GM23248 (cell line): ENCODE measurements around the gene DRG1. TPM values are rescaled to one million over a fixed set of nuclear protein-coding genes. Genes with fewer than 3 reads are reported as not detected.

Source experiments
- DNase-seq: peaks from one replicate; pipeline ENCODE4 v3.0.0-alpha.2; 2015
- H2AFZ ChIP-seq: fragments of 200-600 bp; sonication (generic); 2 replicates; pipeline ENCODE4 v1.6.1; 2016; ENCODE audit warnings: antibody characterized with exemption
- H3F3A ChIP-seq: fragments of 200-600 bp; sonication (generic); 2 replicates; pipeline ENCODE4 v1.6.1; 2016; ENCODE audit warnings: mild to moderate bottlenecking, antibody characterized with exemption, mixed run types; ENCODE audit not compliant: insufficient read depth
- H3K27ac ChIP-seq: fragments of 200-600 bp; sonication (generic); 2 replicates; pipeline ENCODE4 v1.5.1; 2016; ENCODE audit warnings: mild to moderate bottlenecking
- H3K27me3 ChIP-seq: fragments of 200-600 bp; sonication (generic); replicated peaks from 2 replicates; pipeline ENCODE4 v1.6.1; 2016; ENCODE audit warnings: mild to moderate bottlenecking; ENCODE audit not compliant: insufficient read depth
- H3K36me3 ChIP-seq: fragments of 200-600 bp; sonication (generic); 2 replicates; pipeline ENCODE4 v1.6.1; 2016; ENCODE audit warnings: low read depth, mild to moderate bottlenecking
- H3K4me1 ChIP-seq: fragments of 200-600 bp; sonication (generic); 2 replicates; pipeline ENCODE4 v1.6.1; 2016; ENCODE audit warnings: mild to moderate bottlenecking; ENCODE audit not compliant: insufficient read depth
- H3K4me2 ChIP-seq: fragments of 200-600 bp; sonication (generic); one replicate; pipeline ENCODE4 v1.6.1; 2016; ENCODE audit warnings: mild to moderate bottlenecking; ENCODE audit not compliant: unreplicated experiment
- H3K4me3 ChIP-seq: fragments of 200-600 bp; sonication (generic); 2 replicates; pipeline ENCODE4 v1.5.1; 2016; ENCODE audit warnings: mild to moderate bottlenecking
- H3K79me2 ChIP-seq: fragments of 200-600 bp; sonication (generic); 2 replicates; pipeline ENCODE4 v1.6.1; 2016; ENCODE audit warnings: mild to moderate bottlenecking; ENCODE audit not compliant: insufficient read depth
- H3K9ac ChIP-seq: fragments of 200-600 bp; sonication (generic); 2 replicates; pipeline ENCODE4 v1.6.1; 2016; ENCODE audit warnings: mild to moderate bottlenecking
- H3K9me2 ChIP-seq: fragments of 200-600 bp; sonication (generic); 2 replicates; pipeline ENCODE4 v1.6.1; 2016; ENCODE audit warnings: mixed run types, mild to moderate bottlenecking, moderate library complexity; ENCODE audit not compliant: insufficient read depth
- H3K9me3 ChIP-seq: fragments of 200-600 bp; sonication (generic); one replicate; pipeline ENCODE4 v1.6.1; 2017; ENCODE audit warnings: low read depth
- H4K20me1 ChIP-seq: fragments of 200-600 bp; sonication (generic); 2 replicates; pipeline ENCODE4 v1.6.0; 2016; ENCODE audit not compliant: insufficient read depth
- EZH2 ChIP-seq: fragments of 200-600 bp; sonication (generic); IDR thresholded peaks from 2 replicates; pipeline ENCODE4 v1.6.1; 2018; ENCODE audit warnings: antibody characterized with exemption, mild to moderate bottlenecking; ENCODE audit not compliant: insufficient read depth, poor library complexity, severe bottlenecking
- EZH2phosphoT487 ChIP-seq: fragments of 200-600 bp; sonication (generic); IDR thresholded peaks from 2 replicates; pipeline ENCODE4 v1.6.1; 2018; ENCODE audit warnings: antibody characterized with exemption, moderate library complexity, mild to moderate bottlenecking, low read depth; ENCODE audit not compliant: insufficient read depth
- WGBS, 2 experiments: methylation state at CpG; one replicate each; pipeline ENCODE4 v1.1.6; 2015 to 2017; ENCODE audit warnings: low lambda C conversion rate in 2 of 2, low coverage in 1 of 2; ENCODE audit errors: missing lambda C conversion rate in 2 of 2; 5-methylcytosine and 5-hydroxymethylcytosine counted together
- in situ Hi-C: fragments of 300-500 bp; cut with MboI; formaldehyde crosslinking; loops from 2 replicates; pipeline ENCODE4 v1.15.0; 2020
- polyA plus RNA-seq: library from polyadenylated mRNA; unstranded; fragments of >200 nt; fragmentation: Nextera tagmentation; extraction: Ambion mirVana; gene quantifications from 2 replicates; pipeline ENCODE4 v1.2.1, GENCODE V29; 2016
- total RNA-seq: library from RNA; depleted of rRNA; stranded (reverse); fragments of >200 nt; shearing (Covaris generic); gene quantifications from 2 replicates; pipeline ENCODE4 v1.2.3, GENCODE V29; 2014

DRG1 gene
- total and polyA plus RNA-seq, 2 experiments from 2014 or later = 65.0 to 79.7 TPM

- Histone ChIP-seq H3K27ac (no peak overlapping the region), H3K79me2 (0 out of 2 replicates have a peak, but pooled peaks cover 1% of the 10 kb centered on the region), H3K4me2 (no peak overlapping the region), H3K9me3 (no peaks in the 10 kb centered on the region), H4K20me1 (no peaks in the 10 kb centered on the region), H3K4me3 (no peak overlapping the region), H3K9ac (no peak overlapping the region), H2AFZ (no peak overlapping the region), H3F3A (peaks cover 42% of the 10 kb centered on the region), H3K9me2 (no peaks in the 10 kb centered on the region), H3K27me3 (no peaks in the 10 kb centered on the region), H3K4me1 (no peaks in the 10 kb centered on the region), H3K36me3 (peaks cover 54% of the 10 kb centered on the region)
- 95 to 98% methylated on average over 5 of the region's 5 CpGs for WGBS, 2 experiments
- DNase-seq = no peak
- TF ChIP-seq EZH2 (no peak), EZH2phosphoT487 (no peak)
- in situ Hi-C loops = no loop called here
Observed at GRCh38 chr22:31442768-31443489, 43.5 kb downstream of the DRG1 start.

GRCh38 chr22:31443516-31443915 is 44.1 kb downstream of the DRG1 start:
- 96 to 98% methylated on average over 7 of the region's 7 CpGs for WGBS, 2 experiments
- H3K27ac ChIP-seq = no peak overlapping the region
- H3K36me3 ChIP-seq = peaks cover 48% of the 10 kb centered on the region
- H3F3A ChIP-seq = peaks cover 39% of the 10 kb centered on the region
- no peak overlapping the region for H3K4me3 ChIP-seq
- H3K4me1 ChIP-seq = no peaks in the 10 kb centered on the region
- H3K9me3 ChIP-seq = no peaks in the 10 kb centered on the region
- no peak overlapping the region for H3K4me2 ChIP-seq
- H4K20me1 ChIP-seq = no peaks in the 10 kb centered on the region
- no peaks in the 10 kb centered on the region for H3K9me2 ChIP-seq
- no peak overlapping the region for H2AFZ ChIP-seq
- TF ChIP-seq EZH2 = no peak
- TF ChIP-seq EZH2phosphoT487 = no peak
- in situ Hi-C loops = no loop called here
- H3K9ac ChIP-seq = no peak overlapping the region
- no peak for DNase-seq
- H3K27me3 ChIP-seq = no peaks in the 10 kb centered on the region
- no peaks in the 10 kb centered on the region for H3K79me2 ChIP-seq

GRCh38 chr22:31445642-31446041 is 46.2 kb downstream of the DRG1 start:
- Histone ChIP-seq H3K27me3 (no peaks in the 10 kb centered on the region), H3K36me3 (peaks cover 30% of the 10 kb centered on the region), H3K9me3 (no peaks in the 10 kb centered on the region), H3F3A (peaks cover 31% of the 10 kb centered on the region; the same call in 1 of the 2 replicates), H3K4me3 (no peak overlapping the region), H2AFZ (no peak overlapping the region), H3K27ac (no peak overlapping the region), H3K9me2 (no peaks in the 10 kb centered on the region), H3K4me1 (no peaks in the 10 kb centered on the region), H4K20me1 (no peaks in the 10 kb centered on the region), H3K79me2 (no peaks in the 10 kb centered on the region), H3K9ac (no peak overlapping the region), H3K4me2 (no peak overlapping the region)
- no peak for TF ChIP-seq EZH2phosphoT487
- TF ChIP-seq EZH2 = no peak
- no peak for DNase-seq
- 92 to 98% methylated on average over 3 of the region's 3 CpGs for WGBS, 2 experiments
- in situ Hi-C loops = no loop called here

DNA sequence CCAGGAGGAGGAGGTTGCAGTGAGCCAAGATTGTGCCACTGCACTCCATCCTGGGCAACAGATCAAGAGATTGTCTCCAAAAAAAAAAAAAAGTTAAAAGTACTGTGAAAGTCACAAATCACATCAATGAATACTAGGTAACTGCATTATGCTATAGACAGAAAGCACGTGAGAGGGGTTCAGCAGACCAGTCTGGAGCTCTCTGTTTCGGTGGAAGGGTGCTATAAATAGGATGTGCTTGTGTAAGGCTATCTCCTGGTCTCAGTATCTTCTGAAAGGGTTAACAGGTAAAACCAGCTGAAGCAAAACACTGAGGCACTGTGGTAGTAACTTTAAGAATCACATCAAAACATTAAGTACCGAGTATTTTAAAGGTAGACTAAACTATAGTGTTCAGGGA is 46.8 kb downstream of the DRG1 start:
- H3K36me3 ChIP-seq = peaks cover 25% of the 10 kb centered on the region
- no peak for DNase-seq
- no peaks in the 10 kb centered on the region for H3K4me1 ChIP-seq
- H3F3A ChIP-seq = peaks cover 31% of the 10 kb centered on the region; the same call in 1 of the 2 replicates
- H4K20me1 ChIP-seq = no peaks in the 10 kb centered on the region
- no peaks in the 10 kb centered on the region for H3K79me2 ChIP-seq
- no peak overlapping the region for H2AFZ ChIP-seq
- no peak overlapping the region for H3K4me2 ChIP-seq
- in situ Hi-C loops = no loop called here
- H3K27me3 ChIP-seq = no peaks in the 10 kb centered on the region
- no peaks in the 10 kb centered on the region for H3K9me3 ChIP-seq
- 69 to 70% methylated on average over 3 of the region's 3 CpGs for WGBS, 2 experiments
- TF ChIP-seq EZH2 (no peak), EZH2phosphoT487 (no peak)
- no peaks in the 10 kb centered on the region for H3K9me2 ChIP-seq
- H3K9ac ChIP-seq = no peak overlapping the region
- H3K27ac ChIP-seq = no peak overlapping the region
- H3K4me3 ChIP-seq = no peak overlapping the region
